SIG-M5 treated with dmso at 0.1 percent for 504 hours (cell line): ENCODE measurements around the gene C12orf76.

Experiments used
- DNase-seq: peaks from one replicate; lab custom pipeline; 2025; ENCODE audit not compliant: unreplicated experiment; lab: John Stamatoyannopoulos, UW

The C12orf76 gene

GRCh38 chr12:109996483-109996853 is 51.9 kb downstream of the C12orf76 start:
- DNase-seq: no peak

GRCh38 chr12:109995686-109996482 is 52.4 kb downstream of the C12orf76 start, which contains the start of gene GIT2:
TSS of gene GIT2 (minus strand) at chr12:109996368. CDS start at chr12:109996224, 144 bp downstream.
- peak; percentile 94 for DNase-seq

- DNase-seq: no peak
Observed at GRCh38 chr12:109995361-109995685, 53.0 kb downstream of the C12orf76 start.

- DNase-seq: peak; percentile 76
Observed at GRCh38 chr12:109994401-109995175, 53.7 kb downstream of the C12orf76 start.

GRCh38 chr12:109993091-109993490 is 55.2 kb downstream of the C12orf76 start:
- no peak for DNase-seq

- DNase-seq: no peak
Observed at GRCh38 chr12:109991586-109991985, 56.7 kb downstream of the C12orf76 start.
